B cell (primary cell): ENCODE measurements around the gene ARHGEF38. TPM values are rescaled to one million over a fixed set of nuclear protein-coding genes. Genes with fewer than 3 reads are reported as not detected.

Experiments used
- ATAC-seq: fragments of 200-7000 bp; cut with Tn5 transposase; one replicate; pipeline ENCODE4 v1.10.0; 2021; ENCODE audit warnings: low read depth, mild to moderate bottlenecking, moderate number of reproducible peaks, moderate library complexity
- CTCF ChIA-PET: fragments of 350-600 bp; sonication (Branson Sonifier 250); formaldehyde crosslinking; loops from one replicate; lab custom pipeline; 2021; ENCODE audit warnings: antibody characterized with exemption, inconsistent platforms; lab: Charles Lee
- POLR2A ChIA-PET: fragments of 350-600 bp; sonication (Branson Sonifier 250); formaldehyde crosslinking; loops from one replicate; lab custom pipeline; 2021; ENCODE audit warnings: antibody characterized with exemption; lab: Charles Lee
- DNase-seq: peaks from one replicate; pipeline ENCODE4 v3.0.0; 2013
- H2AFZ ChIP-seq: 2 replicates; pipeline ENCODE4 v1.6.1; 2012; ENCODE audit warnings: mild to moderate bottlenecking, low read depth, low read length; ENCODE audit not compliant: insufficient read depth, poor library complexity, severe bottlenecking
- H3K27ac ChIP-seq, 2 donors: 1 replicate in 1 of 2; 2 replicates in 1 of 2; pipeline ENCODE4 v1.5.1; 2012 to 2013; ENCODE audit warnings: low read length in 2 of 2, mild to moderate bottlenecking in 2 of 2, moderate library complexity in 1 of 2
- H3K27me3 ChIP-seq, 4 experiments: fragments of 200-600 bp in 1 of 4; sonication (generic) in 1 of 4; replicated peaks in 1 of 4; 1 replicate in 2 of 4; 2 replicates in 2 of 4; pipeline versions ENCODE4 v1.6.1 to v1.7.0; 2013 to 2016; ENCODE audit warnings: low read length in 3 of 4, mild to moderate bottlenecking in 2 of 4, mixed read lengths in 1 of 4, moderate library complexity in 1 of 4; ENCODE audit not compliant: insufficient read depth in 4 of 4, control insufficient read depth in 3 of 4; ENCODE audit errors: control extremely low read depth in 1 of 4
- H3K36me3 ChIP-seq, 2 experiments: replicated peaks in 1 of 2; 1 replicate in 1 of 2; 2 replicates in 1 of 2; pipeline versions ENCODE4 v1.6.1 to v1.7.1; 2013; ENCODE audit warnings: low read length in 1 of 2; ENCODE audit not compliant: insufficient read depth in 2 of 2, control insufficient read depth in 1 of 2; ENCODE audit errors: control extremely low read depth in 1 of 2, extremely low read depth in 1 of 2
- H3K4me1 ChIP-seq, 2 donors: fragments of 200-600 bp in 1 of 2; sonication (generic) in 1 of 2; 1 replicate in 1 of 2; 2 replicates in 1 of 2; pipeline versions ENCODE4 v1.5.1 to v1.6.1; 2013 to 2017; ENCODE audit warnings: low read length in 2 of 2; ENCODE audit not compliant: control insufficient read depth in 2 of 2, insufficient read depth in 2 of 2
- H3K4me2 ChIP-seq: replicated peaks from 2 replicates; pipeline ENCODE3; 2012; ENCODE audit warnings: mild to moderate bottlenecking, low read depth, low read length; ENCODE audit not compliant: poor library complexity, severe bottlenecking
- H3K4me3 ChIP-seq, 5 experiments: fragments of 200-600 bp in 1 of 5; sonication (generic) in 1 of 5; 1 replicate in 3 of 5; 2 replicates in 2 of 5; pipeline versions ENCODE4 v1.5.1 to v1.7.0; 2011 to 2016; ENCODE audit warnings: low read length in 4 of 5, mild to moderate bottlenecking in 4 of 5, low read depth in 2 of 5, control low read depth in 1 of 5, moderate library complexity in 1 of 5; ENCODE audit not compliant: insufficient read depth in 1 of 5; ENCODE audit errors: control extremely low read depth in 1 of 5, extremely low read depth in 1 of 5
- H3K79me2 ChIP-seq: fragments of 200-600 bp; sonication (generic); one replicate; pipeline ENCODE4 v1.6.0; 2016; ENCODE audit warnings: low read length; ENCODE audit not compliant: control insufficient read depth, insufficient read depth
- H3K9ac ChIP-seq: fragments of 200-600 bp; sonication (generic); 2 replicates; pipeline ENCODE4 v1.6.1; 2017; ENCODE audit warnings: mild to moderate bottlenecking, low read length, moderate library complexity
- H3K9me3 ChIP-seq, 3 donors: one replicate each; pipeline versions ENCODE4 v1.6.1 to v1.7.1; 2013; ENCODE audit warnings: low read length in 2 of 3; ENCODE audit not compliant: control insufficient read depth in 2 of 3, insufficient read depth in 1 of 3; ENCODE audit errors: control extremely low read depth in 1 of 3
- H4K20me1 ChIP-seq: 2 replicates; pipeline ENCODE4 v1.6.0; 2012; ENCODE audit warnings: mild to moderate bottlenecking, low read length; ENCODE audit not compliant: insufficient read depth, control insufficient read depth, poor library complexity, severe bottlenecking
- H3K27ac Mint-ChIP-seq: one replicate; pipeline ENCODE4 v1.8.0; 2021; ENCODE audit warnings: mixed read lengths
- H3K27me3 Mint-ChIP-seq: one replicate; pipeline ENCODE4 v1.8.0; 2021; ENCODE audit warnings: mixed read lengths
- H3K4me1 Mint-ChIP-seq: one replicate; pipeline ENCODE4 v1.8.0; 2021; ENCODE audit warnings: mixed read lengths
- H3K4me3 Mint-ChIP-seq: one replicate; pipeline ENCODE4 v1.8.0; 2021; ENCODE audit warnings: mixed read lengths
- H3K9me3 Mint-ChIP-seq: one replicate; pipeline ENCODE4 v1.8.0; 2022; ENCODE audit warnings: mixed read lengths; ENCODE audit not compliant: insufficient read depth
- CTCF ChIP-seq: fragments of 200-600 bp; IDR thresholded peaks from one replicate; pipeline ENCODE4 v1.8.0; 2022; ENCODE audit warnings: antibody characterized with exemption, mild to moderate bottlenecking
- EZH2 ChIP-seq: IDR thresholded peaks from 2 replicates; pipeline ENCODE4 v1.6.1; 2012; ENCODE audit warnings: borderline replicate concordance, low read depth, mild to moderate bottlenecking, moderate library complexity, low read length; ENCODE audit not compliant: insufficient read depth, poor library complexity, severe bottlenecking
- WGBS: methylation state at CpG from one replicate; pipeline ENCODE4 v1.1.5; 2013; ENCODE audit warnings: missing lambda C conversion rate; ENCODE audit not compliant: insufficient coverage; 5-methylcytosine and 5-hydroxymethylcytosine counted together
- intact Hi-C: fragments of 100-400 bp; cut with micrococcal nuclease; formaldehyde crosslinking; loops from one replicate; pipeline ENCODE4 v1.10.0; 2022
- polyA plus RNA-seq: library from polyadenylated mRNA; depleted of rRNA; stranded (reverse); fragments of >200 nt; gene quantifications from 2 replicates; pipeline ENCODE4 v1.2.3, GENCODE V29; 2012
- total RNA-seq, 2 donors: library from RNA; stranded (reverse); fragments of 120-200 nt in 1 of 2; gene quantifications; 1 replicate in 1 of 2; 2 replicates in 1 of 2; pipeline versions ENCODE4 v1.2.3 to v1.2.4, GENCODE V29; 2013 to 2022

The ARHGEF38 gene
- total and polyA plus RNA-seq, 2 donors (not counting 1 experiment from before 2014, with no cell fraction given) = not detected

- ATAC-seq = no peak
- Mint-ChIP-seq H3K9me3 (no peaks in the 10 kb centered on the region), H3K4me1 (no peaks in the 10 kb centered on the region), H3K4me3 (no peak overlapping the region), H3K27me3 (no peaks in the 10 kb centered on the region), H3K27ac (no peak overlapping the region)
- Histone ChIP-seq H3K79me2 (no peaks in the 10 kb centered on the region), H3K4me1 (no peaks in the 10 kb centered on the region), H3K27me3 (no peaks in the 10 kb centered on the region), H3K4me2 (no peak overlapping the region), H3K9ac (no peak overlapping the region), H4K20me1 (no peaks in the 10 kb centered on the region), H3K36me3 (no peaks in the 10 kb centered on the region), H2AFZ (no peak overlapping the region), H3K4me3 (no peak overlapping the region), H3K27ac (no peak overlapping the region), H3K9me3 (no peaks in the 10 kb centered on the region)
- DNase-seq = no peak
- POLR2A ChIA-PET = no interaction called here
- intact Hi-C loops = no loop called here
- CTCF ChIA-PET = no interaction called here
- WGBS = 100% methylated on average over 1 of the region's 3 CpGs
- TF ChIP-seq CTCF (no peak), EZH2 (no peak)
These were observed 16.8 kb downstream of the ARHGEF38 start for GRCh38 chr4:105569057-105569865.

DNA sequence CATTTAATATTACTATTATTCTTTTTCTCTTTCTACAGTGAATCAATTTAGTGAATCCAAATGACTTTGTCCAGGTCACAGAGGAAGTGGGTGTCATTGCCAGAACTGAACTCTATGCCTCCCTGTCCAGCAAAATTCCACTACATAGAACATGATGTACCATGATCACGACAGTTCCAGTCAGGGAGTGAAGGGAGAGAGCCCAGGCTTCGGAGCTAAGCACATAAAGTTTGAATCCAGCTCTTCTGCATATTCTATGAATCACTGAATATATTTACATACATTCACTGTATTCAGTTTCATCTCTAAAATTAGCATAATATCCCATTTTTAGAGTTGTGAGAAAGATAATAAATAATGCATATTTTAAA is 17.4 kb downstream of the ARHGEF38 start:
- Histone ChIP-seq H3K27ac (no peak overlapping the region), H3K36me3 (no peaks in the 10 kb centered on the region), H4K20me1 (no peaks in the 10 kb centered on the region), H3K9me3 (peaks cover 0 to 1% (median 0%) of the 10 kb centered on the region in 3 donors), H3K27me3 (no peaks in the 10 kb centered on the region), H3K4me3 (no peak overlapping the region), H3K9ac (no peak overlapping the region), H3K4me1 (no peaks in the 10 kb centered on the region), H3K4me2 (no peak overlapping the region), H3K79me2 (no peaks in the 10 kb centered on the region), H2AFZ (no peak overlapping the region)
- TF ChIP-seq CTCF = no peak
- TF ChIP-seq EZH2 = no peak
- H3K9me3 Mint-ChIP-seq = no peaks in the 10 kb centered on the region
- ChIA-PET CTCF (no interaction called here), POLR2A (no interaction called here)
- no peak overlapping the region for H3K4me3 Mint-ChIP-seq
- no peak for DNase-seq
- no peaks in the 10 kb centered on the region for H3K4me1 Mint-ChIP-seq
- ATAC-seq = no peak
- no peak overlapping the region for H3K27ac Mint-ChIP-seq
- H3K27me3 Mint-ChIP-seq = no peaks in the 10 kb centered on the region
- no CpG with 5 or more reads among the region's 2 CpGs for WGBS
- intact Hi-C loops = no loop called here
